OCI-LY1 (cell line): ENCODE data around the gene UPK1B.

Experiments used
- CTCF ChIP-seq: fragments of 200-600 bp; sonication (generic), shearing (Covaris generic); IDR thresholded peaks from 2 replicates; pipeline ENCODE4 v1.5.1; 2017; ENCODE audit warnings: mild to moderate bottlenecking, antibody characterized with exemption, low read length, moderate library complexity, mixed read lengths
- EZH2 ChIP-seq: fragments of 200-600 bp; sonication (generic), shearing (Covaris generic); IDR thresholded peaks from 2 replicates; pipeline ENCODE4 v1.8.0; 2017; ENCODE audit warnings: borderline replicate concordance, mixed run types, mild to moderate bottlenecking, antibody characterized with exemption, low read length, moderate library complexity, mixed read lengths

GRCh38 chr3:119145500-119146167 is 27.8 kb upstream of the UPK1B start, which contains the start of gene TEX55:
- peak; percentile 76 for TF ChIP-seq CTCF
- TF ChIP-seq EZH2, result no peak
